ENCODE data around the gene MIPOL1. TPM values are rescaled to one million over a fixed set of nuclear protein-coding genes. Genes with fewer than 3 reads are reported as not detected.

Gene MIPOL1
- total and polyA plus RNA-seq, 2 of the 13 experiments (the other 11 are each of a cell fraction or from before 2014, with no cell fraction given) = 8.6 to 34.2 TPM

- TF ChIP-seq, protein P1, sequence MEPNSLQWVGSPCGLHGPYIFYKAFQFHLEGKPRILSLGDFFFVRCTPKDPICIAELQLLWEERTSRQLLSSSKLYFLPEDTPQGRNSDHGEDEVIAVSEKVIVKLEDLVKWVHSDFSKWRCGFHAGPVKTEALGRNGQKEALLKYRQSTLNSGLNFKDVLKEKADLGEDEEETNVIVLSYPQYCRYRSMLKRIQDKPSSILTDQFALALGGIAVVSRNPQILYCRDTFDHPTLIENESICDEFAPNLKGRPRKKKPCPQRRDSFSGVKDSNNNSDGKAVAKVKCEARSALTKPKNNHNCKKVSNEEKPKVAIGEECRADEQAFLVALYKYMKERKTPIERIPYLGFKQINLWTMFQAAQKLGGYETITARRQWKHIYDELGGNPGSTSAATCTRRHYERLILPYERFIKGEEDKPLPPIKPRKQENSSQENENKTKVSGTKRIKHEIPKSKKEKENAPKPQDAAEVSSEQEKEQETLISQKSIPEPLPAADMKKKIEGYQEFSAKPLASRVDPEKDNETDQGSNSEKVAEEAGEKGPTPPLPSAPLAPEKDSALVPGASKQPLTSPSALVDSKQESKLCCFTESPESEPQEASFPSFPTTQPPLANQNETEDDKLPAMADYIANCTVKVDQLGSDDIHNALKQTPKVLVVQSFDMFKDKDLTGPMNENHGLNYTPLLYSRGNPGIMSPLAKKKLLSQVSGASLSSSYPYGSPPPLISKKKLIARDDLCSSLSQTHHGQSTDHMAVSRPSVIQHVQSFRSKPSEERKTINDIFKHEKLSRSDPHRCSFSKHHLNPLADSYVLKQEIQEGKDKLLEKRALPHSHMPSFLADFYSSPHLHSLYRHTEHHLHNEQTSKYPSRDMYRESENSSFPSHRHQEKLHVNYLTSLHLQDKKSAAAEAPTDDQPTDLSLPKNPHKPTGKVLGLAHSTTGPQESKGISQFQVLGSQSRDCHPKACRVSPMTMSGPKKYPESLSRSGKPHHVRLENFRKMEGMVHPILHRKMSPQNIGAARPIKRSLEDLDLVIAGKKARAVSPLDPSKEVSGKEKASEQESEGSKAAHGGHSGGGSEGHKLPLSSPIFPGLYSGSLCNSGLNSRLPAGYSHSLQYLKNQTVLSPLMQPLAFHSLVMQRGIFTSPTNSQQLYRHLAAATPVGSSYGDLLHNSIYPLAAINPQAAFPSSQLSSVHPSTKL (CRISPR knock-in tag; IDR thresholded peaks at IDR 0.05) = peak; percentile 100
- TF ChIP-seq CREB1 (IDR thresholded peaks at IDR 0.05) = no peak
- peak; percentile 72; the same call in 1 of the 2 replicates for TF ChIP-seq CREB1 (CRISPR knock-in tag; IDR thresholded peaks at IDR 0.05)
- no peak for TF ChIP-seq ZNF597 (CRISPR knock-in tag; IDR thresholded peaks at IDR 0.05)
- no peak for TF ChIP-seq ZNF562 (CRISPR knock-in tag; IDR thresholded peaks at IDR 0.05; ENCODE audit: borderline replicate concordance)
- TF ChIP-seq, protein P2, sequence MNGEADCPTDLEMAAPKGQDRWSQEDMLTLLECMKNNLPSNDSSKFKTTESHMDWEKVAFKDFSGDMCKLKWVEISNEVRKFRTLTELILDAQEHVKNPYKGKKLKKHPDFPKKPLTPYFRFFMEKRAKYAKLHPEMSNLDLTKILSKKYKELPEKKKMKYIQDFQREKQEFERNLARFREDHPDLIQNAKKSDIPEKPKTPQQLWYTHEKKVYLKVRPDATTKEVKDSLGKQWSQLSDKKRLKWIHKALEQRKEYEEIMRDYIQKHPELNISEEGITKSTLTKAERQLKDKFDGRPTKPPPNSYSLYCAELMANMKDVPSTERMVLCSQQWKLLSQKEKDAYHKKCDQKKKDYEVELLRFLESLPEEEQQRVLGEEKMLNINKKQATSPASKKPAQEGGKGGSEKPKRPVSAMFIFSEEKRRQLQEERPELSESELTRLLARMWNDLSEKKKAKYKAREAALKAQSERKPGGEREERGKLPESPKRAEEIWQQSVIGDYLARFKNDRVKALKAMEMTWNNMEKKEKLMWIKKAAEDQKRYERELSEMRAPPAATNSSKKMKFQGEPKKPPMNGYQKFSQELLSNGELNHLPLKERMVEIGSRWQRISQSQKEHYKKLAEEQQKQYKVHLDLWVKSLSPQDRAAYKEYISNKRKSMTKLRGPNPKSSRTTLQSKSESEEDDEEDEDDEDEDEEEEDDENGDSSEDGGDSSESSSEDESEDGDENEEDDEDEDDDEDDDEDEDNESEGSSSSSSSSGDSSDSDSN (CRISPR knock-in tag; IDR thresholded peaks at IDR 0.05) = no peak
- TF ChIP-seq, protein P3, sequence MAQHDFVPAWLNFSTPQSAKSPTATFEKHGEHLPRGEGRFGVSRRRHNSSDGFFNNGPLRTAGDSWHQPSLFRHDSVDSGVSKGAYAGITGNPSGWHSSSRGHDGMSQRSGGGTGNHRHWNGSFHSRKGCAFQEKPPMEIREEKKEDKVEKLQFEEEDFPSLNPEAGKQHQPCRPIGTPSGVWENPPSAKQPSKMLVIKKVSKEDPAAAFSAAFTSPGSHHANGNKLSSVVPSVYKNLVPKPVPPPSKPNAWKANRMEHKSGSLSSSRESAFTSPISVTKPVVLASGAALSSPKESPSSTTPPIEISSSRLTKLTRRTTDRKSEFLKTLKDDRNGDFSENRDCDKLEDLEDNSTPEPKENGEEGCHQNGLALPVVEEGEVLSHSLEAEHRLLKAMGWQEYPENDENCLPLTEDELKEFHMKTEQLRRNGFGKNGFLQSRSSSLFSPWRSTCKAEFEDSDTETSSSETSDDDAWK (CRISPR knock-in tag; IDR thresholded peaks at IDR 0.05) = no peak
- no peak for TF ChIP-seq ZFP36L1 (CRISPR knock-in tag; IDR thresholded peaks at IDR 0.05)
- no peak for TF ChIP-seq CTCF (CRISPR knock-in tag; IDR thresholded peaks at IDR 0.05)
- TF ChIP-seq, protein P4, sequence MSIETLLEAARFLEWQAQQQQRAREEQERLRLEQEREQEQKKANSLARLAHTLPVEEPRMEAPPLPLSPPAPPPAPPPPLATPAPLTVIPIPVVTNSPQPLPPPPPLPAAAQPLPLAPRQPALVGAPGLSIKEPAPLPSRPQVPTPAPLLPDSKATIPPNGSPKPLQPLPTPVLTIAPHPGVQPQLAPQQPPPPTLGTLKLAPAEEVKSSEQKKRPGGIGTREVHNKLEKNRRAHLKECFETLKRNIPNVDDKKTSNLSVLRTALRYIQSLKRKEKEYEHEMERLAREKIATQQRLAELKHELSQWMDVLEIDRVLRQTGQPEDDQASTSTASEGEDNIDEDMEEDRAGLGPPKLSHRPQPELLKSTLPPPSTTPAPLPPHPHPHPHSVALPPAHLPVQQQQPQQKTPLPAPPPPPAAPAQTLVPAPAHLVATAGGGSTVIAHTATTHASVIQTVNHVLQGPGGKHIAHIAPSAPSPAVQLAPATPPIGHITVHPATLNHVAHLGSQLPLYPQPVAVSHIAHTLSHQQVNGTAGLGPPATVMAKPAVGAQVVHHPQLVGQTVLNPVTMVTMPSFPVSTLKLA (IDR thresholded peaks at IDR 0.05) = no peak
- TF ChIP-seq, protein P5, sequence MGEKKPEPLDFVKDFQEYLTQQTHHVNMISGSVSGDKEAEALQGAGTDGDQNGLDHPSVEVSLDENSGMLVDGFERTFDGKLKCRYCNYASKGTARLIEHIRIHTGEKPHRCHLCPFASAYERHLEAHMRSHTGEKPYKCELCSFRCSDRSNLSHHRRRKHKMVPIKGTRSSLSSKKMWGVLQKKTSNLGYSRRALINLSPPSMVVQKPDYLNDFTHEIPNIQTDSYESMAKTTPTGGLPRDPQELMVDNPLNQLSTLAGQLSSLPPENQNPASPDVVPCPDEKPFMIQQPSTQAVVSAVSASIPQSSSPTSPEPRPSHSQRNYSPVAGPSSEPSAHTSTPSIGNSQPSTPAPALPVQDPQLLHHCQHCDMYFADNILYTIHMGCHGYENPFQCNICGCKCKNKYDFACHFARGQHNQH (CRISPR knock-in tag; IDR thresholded peaks at IDR 0.05) = peak; percentile 98; the same call in 1 of the 2 replicates
- peak; percentile 100 for TF ChIP-seq GATAD2A (CRISPR knock-in tag; IDR thresholded peaks at IDR 0.05)
- TF ChIP-seq ZNF883 (CRISPR knock-in tag; IDR thresholded peaks at IDR 0.05; ENCODE audit: not compliant biosample characterization) = no peak
- TF ChIP-seq GATA4 (IDR thresholded peaks at IDR 0.05; ENCODE audit: borderline replicate concordance, low read depth) = peak; percentile 97
- TF ChIP-seq FOXJ3 (CRISPR knock-in tag; IDR thresholded peaks at IDR 0.05; ENCODE audit: borderline replicate concordance) = peak; percentile 99
These were observed 349.1 kb downstream of the MIPOL1 start (continued) for GRCh38 chr14:37546621-37547447.
